Measurements from ENCODE around the gene ALDOA.
A peak's percentile ranks its signal among the peaks of the same experiment; 100 is the strongest.

The ALDOA gene

GRCh38 chr16:30108059-30108850 lies 42.7 kb downstream of the ALDOA start:
- TF ChIP-seq MAX (IDR thresholded peaks at IDR 0.05) = no peak
- TF ChIP-seq TEAD4 (IDR thresholded peaks at IDR 0.05) = no peak
- no peak for TF ChIP-seq EP300 (IDR thresholded peaks at IDR 0.05; ENCODE audit: borderline replicate concordance)
- no peak for TF ChIP-seq TAF1 (IDR thresholded peaks at IDR 0.05; ENCODE audit: low read depth)
- TF ChIP-seq ZBTB7A (IDR thresholded peaks at IDR 0.05; ENCODE audit: low read depth) = no peak
- TF ChIP-seq USF1 (IDR thresholded peaks at IDR 0.05) = no peak
- TF ChIP-seq TCF12 (IDR thresholded peaks at IDR 0.05; ENCODE audit: low read depth) = no peak
- TF ChIP-seq EGR1 (IDR thresholded peaks at IDR 0.05) = no peak
- no peak for TF ChIP-seq YY1 (IDR thresholded peaks at IDR 0.05; ENCODE audit: low read depth)
- TF ChIP-seq FOXM1 (IDR thresholded peaks at IDR 0.05; ENCODE audit: borderline replicate concordance, low read depth) = no peak

GRCh38 chr16:30110661-30111060 lies 45.1 kb downstream of the ALDOA start:
- TF ChIP-seq TCF12 (IDR thresholded peaks at IDR 0.05; ENCODE audit: low read depth) (no peak), TEAD4 (IDR thresholded peaks at IDR 0.05) (peak; percentile 79)

- TF ChIP-seq TAF1 (IDR thresholded peaks at IDR 0.05; ENCODE audit: low read depth) (no peak), RAD21 (IDR thresholded peaks at IDR 0.05; ENCODE audit: low read depth) (peak; percentile 76), EP300 (IDR thresholded peaks at IDR 0.05; ENCODE audit: borderline replicate concordance) (no peak), YY1 (IDR thresholded peaks at IDR 0.05; ENCODE audit: low read depth) (0 out of 2 replicates have a peak, but pooled peaks have one; percentile 12), USF1 (IDR thresholded peaks at IDR 0.05) (peak; percentile 43)
Observed at GRCh38 chr16:30112197-30113030, 46.9 kb downstream of the ALDOA start.

GRCh38 chr16:30113031-30113710 lies 47.6 kb downstream of the ALDOA start, which contains the start of gene GDPD3:
Gene GDPD3, minus strand, starts transcription at chr16:30113537. Its CDS starts 59 bp downstream, at chr16:30113478.
- no peak for TF ChIP-seq CREB1 (IDR thresholded peaks at IDR 0.05; ENCODE audit: low read depth)
- TF ChIP-seq TCF12 (IDR thresholded peaks at IDR 0.05; ENCODE audit: low read depth) = 0 out of 2 replicates have a peak, but pooled peaks have one; percentile 16
- TF ChIP-seq YY1 (IDR thresholded peaks at IDR 0.05; ENCODE audit: low read depth) = no peak
- no peak for TF ChIP-seq TEAD4 (IDR thresholded peaks at IDR 0.05)
- peak; percentile 88 for TF ChIP-seq NFIC (IDR thresholded peaks at IDR 0.05)
- TF ChIP-seq MAX (IDR thresholded peaks at IDR 0.05) = 0 out of 2 replicates have a peak, but pooled peaks have one; percentile 42

- TF ChIP-seq USF1 (IDR thresholded peaks at IDR 0.05) = no peak
- TF ChIP-seq MAX (IDR thresholded peaks at IDR 0.05) = no peak
- TF ChIP-seq FOXM1 (IDR thresholded peaks at IDR 0.05; ENCODE audit: borderline replicate concordance, low read depth) = no peak
- TF ChIP-seq REST (IDR thresholded peaks at IDR 0.05; ENCODE audit: low read depth) = no peak
- 0 out of 2 replicates have a peak, but pooled peaks have one; percentile 24 for TF ChIP-seq ZBTB7A (IDR thresholded peaks at IDR 0.05; ENCODE audit: low read depth)
- no peak for TF ChIP-seq CEBPB (IDR thresholded peaks at IDR 0.05)
Observed at GRCh38 chr16:30113711-30114333, 48.3 kb downstream of the ALDOA start.

- TF ChIP-seq TCF12 (IDR thresholded peaks at IDR 0.05; ENCODE audit: low read depth) (no peak), MAX (IDR thresholded peaks at IDR 0.05) (no peak)
Observed at GRCh38 chr16:30114411-30114810, 48.9 kb downstream of the ALDOA start.

All from Ishikawa (cell line).